MM.1S (cell line): ENCODE data around the gene PLXNA2.

Experiments
- EZH2 ChIP-seq: fragments of 300-600 bp; sonication (generic); optimal IDR thresholded peaks from 2 replicates; pipeline ENCODE3; 2017; ENCODE audit warnings: low read depth, mild to moderate bottlenecking, antibody characterized with exemption, low read length, mixed read lengths
- EZH2phosphoT487 ChIP-seq: fragments of 300-600 bp; sonication (generic); IDR thresholded peaks from 2 replicates; pipeline ENCODE4 v1.6.1; 2018; ENCODE audit warnings: antibody characterized with exemption, low read length
- TF ChIP-seq, protein P1 (sequence below): fragments of 300-600 bp; sonication (generic); IDR thresholded peaks from 2 replicates; pipeline ENCODE4 v1.5.1; 2016; ENCODE audit warnings: antibody characterized with exemption, low read length, mixed read lengths

DNA sequence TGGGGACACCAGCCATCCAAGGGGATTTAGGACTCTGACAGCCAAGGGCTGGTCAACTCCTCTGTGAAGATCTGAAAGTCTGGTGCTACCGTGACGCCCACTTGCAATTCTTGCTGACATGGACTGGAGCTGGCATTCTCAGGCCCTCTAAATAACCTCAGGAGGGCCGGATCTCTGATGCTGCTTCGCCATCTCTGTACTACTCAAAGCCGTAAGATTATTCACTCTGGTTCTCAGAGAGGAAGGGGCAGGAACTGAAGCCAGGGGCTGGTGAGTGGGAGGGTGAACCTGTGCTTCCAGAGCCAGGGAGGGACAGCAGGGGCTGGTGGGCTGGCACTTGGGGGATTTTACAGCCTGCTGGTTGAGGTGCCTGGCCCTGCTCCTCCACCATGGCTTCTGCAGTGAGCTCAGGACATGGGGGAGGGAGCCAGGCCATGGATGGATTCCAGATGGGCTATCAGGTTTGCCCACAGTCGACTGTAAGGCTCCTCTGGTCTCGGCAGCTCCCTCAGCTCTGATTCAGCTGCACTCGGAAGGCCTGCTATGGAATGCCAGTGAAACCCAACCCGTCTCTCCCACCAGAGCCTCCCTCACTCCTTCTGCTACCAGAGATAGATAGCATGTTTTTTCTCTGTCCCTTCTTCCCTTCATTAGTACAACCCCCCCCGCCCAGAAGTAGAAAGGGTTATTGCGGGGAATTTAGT lies 84.5 kb downstream of the PLXNA2 start:
- TF ChIP-seq, protein P1, sequence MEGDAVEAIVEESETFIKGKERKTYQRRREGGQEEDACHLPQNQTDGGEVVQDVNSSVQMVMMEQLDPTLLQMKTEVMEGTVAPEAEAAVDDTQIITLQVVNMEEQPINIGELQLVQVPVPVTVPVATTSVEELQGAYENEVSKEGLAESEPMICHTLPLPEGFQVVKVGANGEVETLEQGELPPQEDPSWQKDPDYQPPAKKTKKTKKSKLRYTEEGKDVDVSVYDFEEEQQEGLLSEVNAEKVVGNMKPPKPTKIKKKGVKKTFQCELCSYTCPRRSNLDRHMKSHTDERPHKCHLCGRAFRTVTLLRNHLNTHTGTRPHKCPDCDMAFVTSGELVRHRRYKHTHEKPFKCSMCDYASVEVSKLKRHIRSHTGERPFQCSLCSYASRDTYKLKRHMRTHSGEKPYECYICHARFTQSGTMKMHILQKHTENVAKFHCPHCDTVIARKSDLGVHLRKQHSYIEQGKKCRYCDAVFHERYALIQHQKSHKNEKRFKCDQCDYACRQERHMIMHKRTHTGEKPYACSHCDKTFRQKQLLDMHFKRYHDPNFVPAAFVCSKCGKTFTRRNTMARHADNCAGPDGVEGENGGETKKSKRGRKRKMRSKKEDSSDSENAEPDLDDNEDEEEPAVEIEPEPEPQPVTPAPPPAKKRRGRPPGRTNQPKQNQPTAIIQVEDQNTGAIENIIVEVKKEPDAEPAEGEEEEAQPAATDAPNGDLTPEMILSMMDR: no peak
- TF ChIP-seq EZH2phosphoT487: no peak
- no peak for TF ChIP-seq EZH2
